ENCODE results near the gene DDX56. TPM values are rescaled to one million over a fixed set of nuclear protein-coding genes. Genes with fewer than 3 reads are reported as not detected.

DDX56 gene
- total RNA-seq, 1 experiment from 2014 or later, result 154 TPM

GRCh38 chr7:44561962-44562621, 11.6 kb downstream of the DDX56 start:
- POLR2A ChIA-PET, result interaction anchor here (1.8 kb wide), 1 partner anchor 12 kb away, joined by 10 read pairs; the partner anchor contains the start of gene DDX56
- peaks cover 11% of the 10 kb centered on the region for H3K36me3 ChIP-seq (ENCODE audit: control insufficient read depth, insufficient read depth, low read length)
- Mint-ChIP-seq H3K9me3 (ENCODE audit: unreplicated experiment) (no peaks in the 10 kb centered on the region), H3K27me3 (ENCODE audit: insufficient read depth, unreplicated experiment) (no peaks in the 10 kb centered on the region), H3K4me3 (ENCODE audit: unreplicated experiment) (no peak overlapping the region), H3K27ac (ENCODE audit: unreplicated experiment) (no peak overlapping the region), H3K36me3 (ENCODE audit: insufficient read depth, unreplicated experiment) (peaks cover 49% of the 10 kb centered on the region), H3K4me1 (ENCODE audit: low read depth, unreplicated experiment) (peaks cover 20% of the 10 kb centered on the region)
- H3K9me3 ChIP-seq, result no peaks in the 10 kb centered on the region
- no peak for TF ChIP-seq CTCF (IDR thresholded peaks at IDR 0.05; ENCODE audit: insufficient read depth in 1 of 2, low read depth in 1 of 2, low read length in 1 of 2, severe bottlenecking in 1 of 2, unreplicated experiment in 1 of 2)
- no peaks in the 10 kb centered on the region for H3K27me3 ChIP-seq (replicated peaks; ENCODE audit: control insufficient read depth, insufficient read depth, low read length)
- CTCF ChIA-PET, result interaction anchor here (0.6 to 0.9 kb wide), 2 partner anchors 12 to 341 kb away, joined by 3 read pairs; no protein-coding TSS in a partner anchor
- intact Hi-C loops (cut with micrococcal nuclease; ENCODE audit: unreplicated experiment), result no loop called here
- H3K4me1 ChIP-seq, result peaks cover 27% of the 10 kb centered on the region
- BruUV-seq (replicated peaks), result no TSS peak
- no peak overlapping the region for H3K4me3 ChIP-seq (ENCODE audit: low read depth, low read length)
- DNase-seq, result peak; percentile 90 to 93

GRCh38 chr7:44561481-44561880, 12.2 kb downstream of the DDX56 start:
- POLR2A ChIA-PET, result interaction anchor here (1.8 kb wide), 1 partner anchor 13 kb away, joined by 10 read pairs; the partner anchor contains the start of gene DDX56
- CTCF ChIA-PET, result no interaction called here
- Histone ChIP-seq H3K4me1 (peaks cover 27% of the 10 kb centered on the region), H3K4me3 (ENCODE audit: low read depth, low read length) (no peak overlapping the region), H3K36me3 (ENCODE audit: control insufficient read depth, insufficient read depth, low read length) (peaks cover 11% of the 10 kb centered on the region), H3K27me3 (replicated peaks; ENCODE audit: control insufficient read depth, insufficient read depth, low read length) (no peaks in the 10 kb centered on the region), H3K9me3 (no peaks in the 10 kb centered on the region)
- Mint-ChIP-seq H3K4me3 (ENCODE audit: unreplicated experiment) (no peak overlapping the region), H3K36me3 (ENCODE audit: insufficient read depth, unreplicated experiment) (peaks cover 46% of the 10 kb centered on the region), H3K4me1 (ENCODE audit: low read depth, unreplicated experiment) (peaks cover 20% of the 10 kb centered on the region), H3K27ac (ENCODE audit: unreplicated experiment) (no peak overlapping the region), H3K27me3 (ENCODE audit: insufficient read depth, unreplicated experiment) (no peaks in the 10 kb centered on the region), H3K9me3 (ENCODE audit: unreplicated experiment) (no peaks in the 10 kb centered on the region)
- DNase-seq, result no peak
- intact Hi-C loops (cut with micrococcal nuclease; ENCODE audit: unreplicated experiment), result no loop called here
- BruUV-seq (replicated peaks), result no TSS peak
- TF ChIP-seq CTCF (IDR thresholded peaks at IDR 0.05; ENCODE audit: insufficient read depth in 1 of 2, low read depth in 1 of 2, low read length in 1 of 2, severe bottlenecking in 1 of 2, unreplicated experiment in 1 of 2), result no peak

- intact Hi-C loops (cut with micrococcal nuclease; ENCODE audit: unreplicated experiment), result no loop called here
- Mint-ChIP-seq H3K27me3 (ENCODE audit: insufficient read depth, unreplicated experiment) (no peaks in the 10 kb centered on the region), H3K27ac (ENCODE audit: unreplicated experiment) (peak overlapping the region; percentile 58), H3K36me3 (ENCODE audit: insufficient read depth, unreplicated experiment) (peaks cover 30% of the 10 kb centered on the region), H3K4me3 (ENCODE audit: unreplicated experiment) (no peak overlapping the region), H3K4me1 (ENCODE audit: low read depth, unreplicated experiment) (peaks cover 13% of the 10 kb centered on the region), H3K9me3 (ENCODE audit: unreplicated experiment) (no peaks in the 10 kb centered on the region)
- TF ChIP-seq CTCF (IDR thresholded peaks at IDR 0.05; ENCODE audit: insufficient read depth in 1 of 2, low read depth in 1 of 2, low read length in 1 of 2, severe bottlenecking in 1 of 2, unreplicated experiment in 1 of 2), result no peak
- peaks cover 27% of the 10 kb centered on the region for H3K4me1 ChIP-seq
- H3K4me3 ChIP-seq (ENCODE audit: low read depth, low read length), result no peak overlapping the region
- DNase-seq, result no peak
- H3K9me3 ChIP-seq, result no peaks in the 10 kb centered on the region
- ChIA-PET POLR2A (no interaction called here), CTCF (no interaction called here)
- H3K27me3 ChIP-seq (replicated peaks; ENCODE audit: control insufficient read depth, insufficient read depth, low read length), result no peaks in the 10 kb centered on the region
- 0 out of 2 replicates have a peak, but pooled peaks cover 2% of the 10 kb centered on the region for H3K36me3 ChIP-seq (ENCODE audit: control insufficient read depth, insufficient read depth, low read length)
- no TSS peak for BruUV-seq (replicated peaks)
These were observed 14.2 kb downstream of the DDX56 start for GRCh38 chr7:44559485-44559884.
